ENCODE measurements around the gene FIBP.
"Not testable (repeated sequence)": the region's sequence is repeated elsewhere in the genome, so short reads cannot be mapped to it uniquely, and the experiment has no call there.

FIBP gene

GRCh38 chr11:65912845-65913244, 24.6 kb upstream of the FIBP start:
- no peak for DNase-seq

- peak; percentile 77 for DNase-seq
Measured at GRCh38 chr11:65911682-65912568, 23.7 kb upstream of the FIBP start.

GRCh38 chr11:65907878-65908277, 19.6 kb upstream of the FIBP start:
- DNase-seq = no peak

- no peak for DNase-seq
Measured at GRCh38 chr11:65906602-65907001, 18.3 kb upstream of the FIBP start.

DNA sequence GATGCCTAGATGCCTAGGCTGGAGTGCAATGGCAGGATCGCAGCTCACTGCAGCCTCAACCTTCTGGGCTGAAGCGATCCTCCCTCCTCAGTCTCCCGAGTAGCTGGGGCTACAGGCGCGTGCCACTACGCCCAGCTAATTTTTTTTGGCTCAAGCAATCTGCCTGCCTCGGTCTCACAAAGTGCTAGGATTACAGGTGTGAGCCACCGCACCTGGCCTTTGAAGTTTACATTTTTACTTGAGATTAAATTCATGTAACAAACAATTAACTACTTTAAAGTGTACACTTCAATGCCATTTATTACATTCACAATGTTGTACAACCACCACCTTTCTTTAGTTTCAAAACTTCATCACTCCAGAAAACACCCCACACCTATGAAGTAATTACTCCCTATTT, 15.4 kb upstream of the FIBP start:
- no peak for DNase-seq

DNA sequence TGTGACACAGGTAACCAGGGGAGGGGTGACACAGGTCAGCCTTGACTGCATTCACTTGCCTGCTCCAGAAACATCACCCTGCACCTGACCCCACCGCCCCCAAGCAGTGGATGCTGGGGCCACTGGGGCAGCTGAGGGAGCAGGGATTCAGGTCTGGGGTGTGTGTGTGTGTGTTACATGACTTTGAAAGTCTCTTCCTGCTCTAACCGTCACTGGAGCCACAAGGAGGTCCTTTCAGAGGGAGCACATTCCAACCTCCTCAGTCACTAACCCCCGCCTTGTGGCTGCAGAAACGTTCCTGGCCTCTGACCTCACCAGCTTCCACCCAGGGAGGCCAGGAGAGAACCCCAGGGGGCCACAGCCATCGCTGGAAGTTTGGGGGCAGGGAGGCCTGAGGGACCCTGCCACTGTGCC, 14.8 kb upstream of the FIBP start:
- peak; percentile 33 for DNase-seq

DNA sequence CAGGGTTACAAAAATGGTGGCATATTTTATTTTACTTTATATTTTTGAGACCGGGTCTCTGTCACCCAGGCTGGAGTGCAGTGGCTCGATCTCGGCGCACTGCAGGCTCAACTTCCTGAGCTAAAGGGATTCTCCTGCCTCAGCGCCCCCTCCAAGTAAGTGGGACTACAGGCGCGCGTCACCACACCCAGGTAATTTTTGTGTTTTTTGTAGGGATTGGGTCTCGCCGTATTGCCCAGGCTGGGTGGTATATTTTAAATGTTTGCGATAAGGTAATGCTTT, 12.6 kb upstream of the FIBP start:
- no peak for DNase-seq

DNA sequence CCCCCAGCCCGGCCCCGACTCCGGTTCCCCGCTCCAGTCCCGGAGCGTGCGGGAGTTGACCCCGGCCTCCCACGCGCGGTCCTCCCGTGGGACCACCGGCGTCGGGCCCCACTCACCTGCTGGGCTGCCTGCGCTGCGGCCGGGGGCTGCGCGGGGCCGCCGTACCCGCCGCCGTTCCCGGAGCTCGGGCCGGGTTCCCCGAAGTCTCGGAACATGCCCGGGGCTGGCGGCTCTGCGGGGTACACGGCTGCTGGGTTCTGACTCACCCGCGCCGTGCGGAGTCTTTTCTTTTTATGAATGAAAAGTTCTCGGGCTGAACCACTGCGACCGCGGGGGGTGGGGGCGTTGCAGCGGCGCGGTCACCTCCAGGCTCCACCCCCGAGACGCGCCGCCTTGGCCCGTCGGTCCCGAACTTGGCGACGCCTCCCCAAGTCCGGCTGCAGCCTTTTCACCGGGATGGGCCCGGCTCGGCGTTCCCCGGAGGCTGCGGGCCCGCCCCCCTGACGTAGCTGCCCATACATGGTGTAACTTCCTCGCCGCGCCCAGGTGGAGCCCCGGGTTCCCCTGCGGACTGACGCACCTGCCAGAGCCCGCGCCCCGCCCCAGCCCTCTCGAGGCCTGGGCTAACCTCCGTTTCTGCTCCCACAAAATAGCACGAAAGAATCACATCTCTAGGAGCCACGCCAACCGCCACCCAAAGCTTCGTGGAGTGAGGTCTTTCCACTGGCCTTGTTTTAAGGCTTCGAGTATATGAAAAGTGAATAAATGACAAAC, 12.0 kb upstream of the FIBP start, which contains the start of gene FOSL1:
Gene FOSL1, minus strand, starts transcription at position 264 of the 774 bp plus-strand sequence. Its CDS starts 49 bp downstream, at position 215.
- DNase-seq = peak; percentile 74

DNA sequence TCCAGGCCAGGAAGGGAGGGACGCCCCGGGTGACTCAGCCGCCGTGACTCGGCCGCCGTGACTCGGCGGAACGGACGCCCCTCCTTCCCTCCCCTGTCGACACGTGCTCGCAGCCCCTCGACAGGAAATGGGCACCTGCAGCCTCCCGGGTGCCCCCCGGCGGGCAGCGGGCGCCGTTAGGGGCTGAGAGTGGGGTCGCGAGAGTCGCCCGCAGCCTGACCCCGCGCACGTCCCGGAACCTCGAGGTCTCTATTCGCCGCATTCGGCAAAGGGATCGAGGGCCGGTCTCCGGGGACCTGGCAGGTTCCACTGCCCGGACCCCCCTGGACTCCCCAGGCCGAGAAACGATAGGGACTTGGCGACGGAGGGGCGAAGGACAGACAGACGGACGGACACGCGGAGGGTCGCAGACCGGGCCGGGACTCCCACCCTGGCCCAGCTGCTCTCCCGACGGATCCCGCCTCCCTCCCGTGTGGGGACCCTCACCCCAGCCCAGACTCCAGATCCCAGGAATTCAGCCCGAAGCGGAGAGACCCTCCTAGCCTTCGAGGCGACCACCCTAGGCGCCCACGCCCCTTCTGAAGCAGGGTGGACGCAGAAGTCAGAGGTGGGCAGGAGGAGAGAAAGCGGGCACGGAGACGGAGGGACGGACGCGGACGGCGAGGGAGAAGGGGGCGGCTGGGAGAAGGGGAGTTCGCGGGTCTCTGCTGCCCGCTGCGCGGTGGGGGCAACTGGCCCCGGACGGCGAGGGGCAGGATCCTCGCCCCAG, 11.3 kb upstream of the FIBP start:
- peak; percentile 56 for DNase-seq

- DNase-seq = peak; percentile 10
Measured at GRCh38 chr11:65898656-65899355, 10.5 kb upstream of the FIBP start.

DNA sequence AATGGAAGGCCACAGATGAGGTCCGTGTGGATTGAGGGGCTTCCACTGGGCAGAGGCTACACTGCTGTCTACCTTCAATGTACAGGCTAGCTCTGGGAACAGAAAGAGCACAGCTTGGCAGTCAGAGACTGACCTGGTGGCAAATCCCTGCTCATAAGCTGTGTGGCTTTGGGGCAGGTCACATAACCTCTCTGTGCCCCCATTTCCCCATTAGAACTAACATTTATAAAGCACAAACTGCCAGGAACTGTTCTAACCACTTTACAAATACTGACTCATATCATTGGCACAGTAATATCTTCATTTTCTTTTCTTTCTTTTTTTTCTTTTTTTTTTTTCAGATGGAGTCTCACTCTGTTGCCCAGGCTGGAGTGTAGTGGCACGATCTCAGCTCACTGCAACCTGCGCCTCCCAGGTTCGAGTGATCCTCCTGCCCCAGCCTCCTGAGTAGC, 8.8 kb upstream of the FIBP start:
- DNase-seq = no peak

- no peak for DNase-seq
Measured at GRCh38 chr11:65896034-65896999, 8.0 kb upstream of the FIBP start.

- DNase-seq = no peak
Measured at GRCh38 chr11:65895482-65895981, 7.3 kb upstream of the FIBP start.

GRCh38 chr11:65894034-65894591, 5.8 kb upstream of the FIBP start:
- DNase-seq = no peak

DNA sequence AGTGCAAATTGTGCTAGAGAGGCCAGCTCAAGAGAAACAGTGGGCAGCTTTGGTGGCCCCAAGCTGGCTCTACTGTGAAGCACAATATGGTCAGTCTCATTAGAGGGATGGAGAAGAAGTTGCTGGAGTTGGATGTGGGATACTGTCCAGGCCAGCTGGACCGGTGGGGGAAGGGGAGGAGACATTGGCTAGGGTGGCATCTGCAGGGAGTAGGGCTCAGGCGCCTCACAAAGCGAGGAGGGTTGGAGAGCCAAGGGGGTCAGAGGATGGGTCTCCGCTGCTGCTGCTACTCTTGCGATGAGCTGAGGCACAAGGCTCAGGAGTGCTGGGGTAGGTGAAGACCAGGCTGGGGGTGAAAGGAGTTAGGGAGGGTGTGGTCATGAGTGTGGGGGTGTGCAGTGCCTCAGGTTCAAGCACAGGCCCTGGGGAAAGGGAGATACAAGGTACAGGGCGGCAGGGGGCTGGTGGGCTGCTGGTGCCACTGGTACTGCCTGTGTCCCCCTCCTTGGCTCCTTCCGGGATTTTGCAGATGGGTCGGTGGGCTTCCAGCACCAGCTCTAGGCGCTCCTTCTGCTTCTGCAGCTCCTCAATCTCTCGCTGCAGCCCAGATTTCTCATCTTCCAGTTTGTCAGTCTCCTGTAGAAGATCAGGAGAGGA, 4.5 kb upstream of the FIBP start:
- no peak for DNase-seq

DNA sequence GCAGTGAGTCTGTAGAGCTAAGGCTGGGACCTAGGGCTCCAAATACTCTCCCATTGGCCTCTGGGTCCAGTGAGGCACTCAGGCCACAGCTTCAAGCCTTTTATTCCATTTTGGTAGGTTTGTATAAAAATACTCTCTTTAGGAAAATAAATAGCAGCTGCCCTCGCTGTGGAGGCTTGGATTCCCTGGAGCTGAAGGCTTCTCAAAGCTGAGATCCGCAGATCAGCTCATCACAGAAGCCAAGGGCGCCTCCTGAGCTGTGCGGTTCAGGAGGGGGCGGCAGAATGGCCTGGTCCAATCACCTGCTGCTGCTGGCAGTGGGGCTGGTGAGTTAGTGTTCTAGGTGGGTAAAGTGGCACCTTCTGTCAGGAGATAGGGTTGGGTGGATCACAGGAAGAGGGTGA, 3.9 kb upstream of the FIBP start:
- not testable (repeated sequence) for DNase-seq

GRCh38 chr11:65891219-65892136, 3.2 kb upstream of the FIBP start:
- DNase-seq = no peak

DNA sequence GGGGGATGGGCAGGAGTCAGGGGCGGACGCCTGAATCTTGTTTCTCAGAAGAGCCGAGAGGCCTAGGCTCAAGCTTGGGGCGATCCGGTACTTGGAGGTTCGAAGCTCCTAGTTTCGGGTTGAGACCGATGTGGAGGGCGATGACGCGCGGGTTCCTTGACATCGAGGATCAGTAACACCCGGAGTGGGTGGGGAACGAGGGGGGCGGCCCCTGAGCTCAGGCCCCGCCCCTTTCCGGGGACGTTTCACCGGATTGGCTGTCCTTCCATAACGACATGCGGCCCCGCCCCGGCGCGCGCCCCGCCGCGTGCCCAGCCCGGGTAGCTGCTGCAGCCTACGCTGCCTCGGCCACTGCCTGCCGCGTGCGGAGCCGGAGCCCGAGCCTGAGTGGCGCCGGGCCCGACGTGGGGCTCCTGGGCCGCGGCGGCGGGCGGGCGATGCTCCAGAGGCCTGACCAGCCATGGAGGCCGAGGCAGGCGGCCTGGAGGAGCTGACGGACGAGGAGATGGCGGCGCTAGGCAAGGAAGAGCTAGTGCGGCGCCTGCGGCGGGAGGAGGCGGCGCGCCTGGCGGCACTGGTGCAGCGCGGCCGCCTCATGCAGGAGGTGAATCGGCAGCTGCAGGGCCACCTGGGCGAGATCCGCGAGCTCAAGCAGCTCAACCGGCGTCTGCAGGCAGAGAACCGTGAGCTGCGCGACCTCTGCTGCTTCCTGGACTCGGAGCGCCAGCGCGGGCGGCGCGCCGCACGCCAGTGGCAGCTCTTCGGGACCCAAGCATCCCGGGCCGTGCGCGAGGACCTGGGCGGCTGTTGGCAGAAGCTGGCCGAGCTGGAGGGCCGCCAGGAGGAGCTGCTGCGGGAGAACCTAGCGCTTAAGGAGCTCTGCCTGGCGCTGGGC, 2.3 kb upstream of the FIBP start, which contains the start of gene CCDC85B:
Gene CCDC85B, plus strand, starts transcription at position 350 of the 895 bp plus-strand sequence. Its CDS starts 111 bp downstream, at position 461.
- peak; percentile 98 for DNase-seq
